Epithelial cell of proximal tubule (primary cell): ENCODE results near the gene EPB42. TPM values are rescaled to one million over a fixed set of nuclear protein-coding genes. Genes with fewer than 3 reads are reported as not detected.
"Not testable (repeated sequence)": the region's sequence is repeated elsewhere in the genome, so short reads cannot be mapped to it uniquely, and the experiment has no call there.

Source experiments
- DNase-seq: peaks from one replicate; pipeline ENCODE4 v3.0.0-alpha.2; 2011; ENCODE audit warnings: low read depth
- H3K4me3 ChIP-seq: 2 replicates; pipeline ENCODE4 v1.5.1; 2011; ENCODE audit warnings: low read depth, mild to moderate bottlenecking, low read length
- CTCF ChIP-seq: conservative IDR thresholded peaks from 2 replicates; pipeline ENCODE4 v1.5.1; 2012; ENCODE audit warnings: low read depth, mild to moderate bottlenecking, low read length
- total RNA-seq: library from RNA; depleted of rRNA; stranded (reverse); fragments of >200 nt; gene quantifications from 2 replicates; pipeline ENCODE4 v1.2.3, GENCODE V29; 2015

Gene EPB42
- total RNA-seq, 1 donor from 2014 or later = not detected

- no peak for TF ChIP-seq CTCF
- no peak for DNase-seq
- H3K4me3 ChIP-seq = no peak overlapping the region
Observed at GRCh38 chr15:43198992-43199391, 21.8 kb downstream of the EPB42 start.

GRCh38 chr15:43198556-43198955 is 22.3 kb downstream of the EPB42 start:
- H3K4me3 ChIP-seq, DNase-seq: not testable (repeated sequence)

GRCh38 chr15:43197773-43198172 is 23.0 kb downstream of the EPB42 start:
- H3K4me3 ChIP-seq, DNase-seq: not testable (repeated sequence)

GRCh38 chr15:43196760-43197548 is 23.9 kb downstream of the EPB42 start:
- no peak overlapping the region for H3K4me3 ChIP-seq
- no peak for TF ChIP-seq CTCF
- DNase-seq = no peak

GRCh38 chr15:43194795-43195194 is 26.0 kb downstream of the EPB42 start:
- no peak overlapping the region for H3K4me3 ChIP-seq
- DNase-seq = no peak
- TF ChIP-seq CTCF = no peak

- no peak for TF ChIP-seq CTCF
- DNase-seq = no peak
- no peak overlapping the region for H3K4me3 ChIP-seq
Observed at GRCh38 chr15:43193710-43194109, 27.1 kb downstream of the EPB42 start.

- no peak for TF ChIP-seq CTCF
- H3K4me3 ChIP-seq = no peak overlapping the region
- no peak for DNase-seq
Observed at GRCh38 chr15:43190178-43190577, 30.6 kb downstream of the EPB42 start.

- DNase-seq = no peak
- TF ChIP-seq CTCF = no peak
- H3K4me3 ChIP-seq = no peak overlapping the region
Observed at GRCh38 chr15:43189296-43189695, 31.5 kb downstream of the EPB42 start.
